Measurements from ENCODE around the gene PRAMEF14. TPM values are rescaled to one million over a fixed set of nuclear protein-coding genes. Genes with fewer than 3 reads are reported as not detected.
"Not testable (repeated sequence)": the region's sequence is repeated elsewhere in the genome, so short reads cannot be mapped to it uniquely, and the experiment has no call there.

PRAMEF14 gene
- not detected for total RNA-seq

GRCh38 chr1:13347034-13347433 lies at the start of gene PRAMEF14:
Gene PRAMEF14 (minus strand): TSS chr1:13347134. CDS start chr1:13345314, 1,820 bp downstream.
- H3K36me3 ChIP-seq; H3K27me3 ChIP-seq; intact Hi-C loops (cut with DNase I); DNase-seq (ENCODE audit: extremely low spot score in 2 of 2); H3K27ac ChIP-seq; H3K4me3 ChIP-seq; H3K4me1 ChIP-seq; H3K9me3 ChIP-seq: not testable (repeated sequence)

DNA sequence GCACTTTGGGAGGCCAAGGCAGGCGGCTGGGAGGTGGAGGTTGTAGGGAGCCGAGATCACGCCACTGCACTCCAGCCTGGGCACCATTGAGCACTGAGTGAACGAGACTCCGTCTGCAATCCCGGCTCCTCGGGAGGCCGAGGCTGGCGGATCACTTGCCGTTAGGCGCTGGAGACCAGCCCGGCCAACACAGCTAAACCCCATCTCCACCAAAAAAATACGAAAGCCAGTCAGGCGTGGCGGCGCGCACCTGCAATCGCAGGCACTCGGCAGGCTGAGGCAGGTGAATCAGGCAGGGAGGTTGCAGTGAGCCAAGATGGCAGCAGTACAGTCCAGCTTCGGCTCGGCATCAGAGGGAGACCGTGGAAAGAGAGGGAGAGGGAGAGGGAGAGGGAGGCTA lies 48.4 kb upstream of the PRAMEF14 start:
- H3K9me3 ChIP-seq; H3K36me3 ChIP-seq; H3K4me1 ChIP-seq; intact Hi-C loops (cut with DNase I); DNase-seq (ENCODE audit: extremely low spot score in 2 of 2); H3K27ac ChIP-seq; H3K27me3 ChIP-seq; H3K4me3 ChIP-seq: not testable (repeated sequence)

DNA sequence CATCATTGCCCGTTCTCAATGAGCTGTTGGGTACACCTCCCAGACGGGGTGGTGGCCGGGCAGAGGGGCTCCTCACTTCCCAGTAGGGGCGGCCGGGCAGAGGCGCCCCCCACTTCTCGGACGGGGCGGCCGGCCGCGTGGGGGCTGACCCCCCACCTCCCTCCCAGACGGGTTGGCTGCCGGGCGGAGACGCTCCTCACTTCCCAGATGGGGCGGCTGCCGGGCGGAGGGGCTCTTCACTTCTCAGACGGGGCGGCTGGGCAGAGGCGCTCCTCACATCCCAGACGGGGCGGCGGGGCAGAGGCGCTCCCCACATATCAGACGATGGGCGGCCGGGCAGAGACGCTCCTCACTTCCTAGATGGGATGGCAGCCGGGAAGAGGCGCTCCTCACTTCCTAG lies 47.8 kb upstream of the PRAMEF14 start:
- intact Hi-C loops (cut with DNase I): not testable (repeated sequence)

GRCh38 chr1:13393004-13393403 lies 46.1 kb upstream of the PRAMEF14 start:
- H3K27me3 ChIP-seq; DNase-seq (ENCODE audit: extremely low spot score in 2 of 2); H3K36me3 ChIP-seq; H3K27ac ChIP-seq; H3K4me3 ChIP-seq; intact Hi-C loops (cut with DNase I); H3K4me1 ChIP-seq; H3K9me3 ChIP-seq: not testable (repeated sequence)

More for the DNA sequence above, 47.8 kb upstream of the PRAMEF14 start:
- not testable (repeated sequence) for H3K27me3 ChIP-seq; H3K36me3 ChIP-seq; DNase-seq (ENCODE audit: extremely low spot score in 2 of 2); H3K4me1 ChIP-seq; H3K4me3 ChIP-seq; H3K9me3 ChIP-seq; H3K27ac ChIP-seq

- DNase-seq (ENCODE audit: extremely low spot score in 2 of 2); H3K36me3 ChIP-seq; H3K27ac ChIP-seq; H3K4me1 ChIP-seq; H3K9me3 ChIP-seq; H3K4me3 ChIP-seq; H3K27me3 ChIP-seq; intact Hi-C loops (cut with DNase I): not testable (repeated sequence)
These were observed 42.4 kb upstream of the PRAMEF14 start, which contains the start of gene PRAMEF17 for GRCh38 chr1:13389332-13389731. Gene PRAMEF17 (plus strand): TSS chr1:13389632. CDS start chr1:13389658, 26 bp downstream.

GRCh38 chr1:13380380-13380779 lies 33.4 kb upstream of the PRAMEF14 start:
- H3K27me3 ChIP-seq; intact Hi-C loops (cut with DNase I); H3K4me3 ChIP-seq; H3K36me3 ChIP-seq; DNase-seq (ENCODE audit: extremely low spot score in 2 of 2); H3K27ac ChIP-seq; H3K4me1 ChIP-seq; H3K9me3 ChIP-seq: not testable (repeated sequence)

GRCh38 chr1:13378983-13379382 lies 32.0 kb upstream of the PRAMEF14 start:
- H3K4me3 ChIP-seq; DNase-seq (ENCODE audit: extremely low spot score in 2 of 2); H3K36me3 ChIP-seq; H3K4me1 ChIP-seq; H3K27ac ChIP-seq; H3K27me3 ChIP-seq; H3K9me3 ChIP-seq; intact Hi-C loops (cut with DNase I): not testable (repeated sequence)

- intact Hi-C loops (cut with DNase I); H3K27ac ChIP-seq; H3K4me3 ChIP-seq; H3K9me3 ChIP-seq; H3K4me1 ChIP-seq; DNase-seq (ENCODE audit: extremely low spot score in 2 of 2); H3K27me3 ChIP-seq; H3K36me3 ChIP-seq: not testable (repeated sequence)
These were observed 21.6 kb upstream of the PRAMEF14 start for GRCh38 chr1:13368544-13368943.

DNA sequence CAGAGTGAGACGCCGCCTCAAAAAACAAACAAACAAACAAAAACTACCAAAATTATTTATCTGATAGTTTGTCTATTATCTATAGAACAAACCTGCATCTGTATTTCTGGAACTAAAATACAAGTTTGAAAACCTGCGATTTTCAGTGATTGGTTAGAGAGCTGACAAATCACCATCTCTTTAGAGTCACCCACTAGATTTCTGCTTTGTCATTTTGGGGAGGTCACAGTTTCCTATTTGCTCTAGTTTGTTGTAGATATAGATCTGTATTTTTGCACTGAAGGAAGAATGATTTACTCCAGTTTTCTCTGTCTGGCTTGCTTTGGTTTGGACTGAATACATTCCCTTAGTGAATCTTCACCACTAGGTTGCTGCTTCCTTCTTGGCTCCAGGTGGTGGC lies 19.6 kb upstream of the PRAMEF14 start:
- H3K9me3 ChIP-seq; H3K27ac ChIP-seq; H3K36me3 ChIP-seq; DNase-seq (ENCODE audit: extremely low spot score in 2 of 2); H3K4me3 ChIP-seq; intact Hi-C loops (cut with DNase I); H3K4me1 ChIP-seq; H3K27me3 ChIP-seq: not testable (repeated sequence)

DNA sequence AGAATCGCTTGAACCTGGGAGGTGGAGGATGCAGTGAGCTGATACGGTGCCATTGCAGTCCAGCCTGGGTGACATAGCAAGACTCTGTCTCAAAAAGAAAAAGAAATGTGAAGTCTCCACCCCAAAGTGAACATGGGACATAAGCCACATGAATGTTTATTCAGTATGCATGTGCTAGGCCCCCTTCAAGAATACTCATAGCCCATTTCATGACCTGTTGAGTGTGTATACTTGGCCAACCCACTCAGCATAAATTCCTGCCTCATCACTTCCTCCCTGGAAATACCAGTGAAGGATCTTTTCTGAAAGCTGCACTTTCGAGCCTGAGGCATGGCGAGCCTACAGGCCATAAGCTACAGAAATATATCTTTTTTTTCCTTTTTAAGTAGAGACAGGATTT lies 18.0 kb upstream of the PRAMEF14 start:
- H3K4me1 ChIP-seq; intact Hi-C loops (cut with DNase I); DNase-seq (ENCODE audit: extremely low spot score in 2 of 2); H3K27me3 ChIP-seq; H3K36me3 ChIP-seq; H3K27ac ChIP-seq; H3K9me3 ChIP-seq; H3K4me3 ChIP-seq: not testable (repeated sequence)

- H3K4me1 ChIP-seq; intact Hi-C loops (cut with DNase I); H3K36me3 ChIP-seq; H3K9me3 ChIP-seq; H3K27me3 ChIP-seq; DNase-seq (ENCODE audit: extremely low spot score in 2 of 2); H3K4me3 ChIP-seq; H3K27ac ChIP-seq: not testable (repeated sequence)
These were observed 15.4 kb upstream of the PRAMEF14 start for GRCh38 chr1:13362364-13362763.

Data from vagina (tissue), 2 donors.